CD4-positive, CD25-positive, alpha-beta regulatory T cell (primary cell): ENCODE data around the gene CD8A. TPM values are rescaled to one million over a fixed set of nuclear protein-coding genes. Genes with fewer than 3 reads are reported as not detected.
A peak's percentile ranks its signal among the peaks of the same experiment; 100 is the strongest.

Experiments used
- ATAC-seq, 2 donors: fragments of 150-1000 bp; cut with Tn5 transposase; one replicate each; pipeline ENCODE4 v1.10.0; 2021; ENCODE audit warnings: low read depth in 2 of 2, moderate number of reproducible peaks in 2 of 2, moderate library complexity in 1 of 2
- DNase-seq, 3 donors: peaks; one replicate each; pipeline versions ENCODE4 v3.0.0 to v3.0.0-alpha.2; 2012 to 2022; ENCODE audit warnings: mixed read lengths in 1 of 3
- H3K27ac ChIP-seq: one replicate; pipeline ENCODE4 v1.7.0; 2013; ENCODE audit warnings: mild to moderate bottlenecking, low read length; ENCODE audit not compliant: insufficient read depth, poor library complexity, severe bottlenecking
- H3K27me3 ChIP-seq: one replicate; pipeline ENCODE4 v1.7.0; 2013; ENCODE audit warnings: low read length; ENCODE audit not compliant: control insufficient read depth, insufficient read depth
- H3K36me3 ChIP-seq: one replicate; pipeline ENCODE4 v1.7.0; 2013; ENCODE audit warnings: mild to moderate bottlenecking, low read length, moderate library complexity; ENCODE audit not compliant: control insufficient read depth, insufficient read depth
- H3K4me1 ChIP-seq: 2 replicates; pipeline ENCODE4 v1.7.0; 2013; ENCODE audit warnings: mild to moderate bottlenecking, low read length; ENCODE audit not compliant: insufficient read depth, control insufficient read depth, poor library complexity, severe bottlenecking
- H3K4me3 ChIP-seq: one replicate; pipeline ENCODE4 v1.7.0; 2013; ENCODE audit warnings: low read depth, mild to moderate bottlenecking, low read length, moderate library complexity
- H3K9me3 ChIP-seq, 2 experiments: 1 replicate in 1 of 2; 2 replicates in 1 of 2; pipeline ENCODE4 v1.7.0; 2013; ENCODE audit warnings: low read length in 2 of 2, mild to moderate bottlenecking in 1 of 2, moderate library complexity in 1 of 2; ENCODE audit not compliant: control insufficient read depth in 2 of 2
- H3K27ac Mint-ChIP-seq, 3 donors: one replicate each; pipeline ENCODE4 v1.8.0; 2020 to 2022; ENCODE audit warnings: mild to moderate bottlenecking in 3 of 3, mixed read lengths in 3 of 3, moderate library complexity in 2 of 3
- H3K27me3 Mint-ChIP-seq: one replicate; pipeline ENCODE4 v1.8.0; 2022; ENCODE audit warnings: mild to moderate bottlenecking, mixed read lengths
- H3K36me3 Mint-ChIP-seq: one replicate; pipeline ENCODE4 v1.8.0; 2020; ENCODE audit warnings: mixed read lengths
- H3K4me1 Mint-ChIP-seq, 4 donors: one replicate each; pipeline ENCODE4 v1.8.0; 2020 to 2022; ENCODE audit warnings: mixed read lengths in 4 of 4, mild to moderate bottlenecking in 1 of 4
- H3K4me3 Mint-ChIP-seq, 4 donors: one replicate each; pipeline ENCODE4 v1.8.0; 2020 to 2022; ENCODE audit warnings: mild to moderate bottlenecking in 4 of 4, mixed read lengths in 4 of 4, moderate library complexity in 3 of 4
- H3K9me3 Mint-ChIP-seq, 7 donors: one replicate each; pipeline ENCODE4 v1.8.0; 2020 to 2022; ENCODE audit warnings: mixed read lengths in 7 of 7, mild to moderate bottlenecking in 3 of 7, moderate library complexity in 2 of 7
- polyA plus RNA-seq, 4 donors: library from polyadenylated mRNA; unstranded; fragments of 300-500 nt; fragmentation: Illumina TruSeq; gene quantifications; one replicate each; pipeline ENCODE4 v1.2.3, GENCODE V29; 2021
- total RNA-seq: library from RNA; stranded (reverse); gene quantifications from one replicate; pipeline ENCODE4 v1.2.3, GENCODE V29; 2022

The CD8A gene
- total and polyA plus RNA-seq, 5 donors from 2014 or later, result 0.24 to 1.8 (median 0.57) TPM; not detected in 1

DNA sequence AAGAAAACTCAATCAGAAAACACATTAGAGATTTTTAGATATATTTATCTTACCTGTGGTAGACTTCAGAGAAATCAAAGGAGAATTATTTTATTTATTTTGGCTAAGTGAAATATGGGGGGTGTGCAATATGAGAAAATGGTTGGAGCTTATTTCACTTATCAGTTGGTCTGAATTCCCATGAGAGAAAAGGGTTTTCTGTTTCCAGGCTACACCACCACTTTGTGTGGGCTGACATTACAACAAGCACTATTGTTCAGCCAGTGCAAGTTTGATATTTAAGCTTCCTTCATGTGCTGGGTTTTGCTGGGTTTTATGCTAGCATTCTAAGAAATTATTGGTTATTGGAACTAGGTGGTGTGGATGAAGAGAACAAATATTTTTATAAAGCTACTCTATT lies 37.1 kb downstream of the CD8A start:
- H3K27me3 ChIP-seq, result no peaks in the 10 kb centered on the region
- peak overlapping the region in 2 of 3 donors; percentile 29 to 32 for H3K27ac Mint-ChIP-seq

DNA sequence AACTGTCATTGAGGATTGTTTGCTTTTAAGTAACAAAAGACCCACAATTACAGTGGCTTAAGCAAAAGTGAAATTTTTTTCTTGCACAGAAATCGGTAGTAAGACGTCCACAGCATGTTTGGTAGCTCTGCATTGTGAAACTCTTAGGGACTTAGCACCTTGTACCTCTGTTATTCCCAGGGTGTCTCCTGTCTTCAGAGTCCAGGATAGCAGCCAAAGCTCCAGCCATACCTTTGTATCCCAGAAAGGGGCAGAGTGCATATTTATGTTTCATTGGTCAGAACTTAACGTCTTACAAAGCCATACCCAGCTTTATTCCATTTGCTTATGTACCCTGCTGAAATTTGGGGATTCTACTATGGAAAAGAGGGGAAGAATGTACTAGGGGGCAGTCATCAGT lies 37.8 kb downstream of the CD8A start:
- H3K36me3 ChIP-seq, result peaks cover 63% of the 10 kb centered on the region
- H3K36me3 Mint-ChIP-seq, result peaks cover 55% of the 10 kb centered on the region
- ATAC-seq (no peak), DNase-seq (no peak)
- no peaks in the 10 kb centered on the region for H3K27me3 Mint-ChIP-seq
- no peak overlapping the region for H3K27ac ChIP-seq
- peaks cover 0 to 8% (median 0%) of the 10 kb centered on the region in 7 donors for H3K9me3 Mint-ChIP-seq
- H3K9me3 ChIP-seq, result peaks cover 0 to 8% of the 10 kb centered on the region in 2 experiments
- H3K27me3 ChIP-seq, result no peaks in the 10 kb centered on the region
- H3K4me1 Mint-ChIP-seq, result peaks cover 17 to 28% (median 20%) of the 10 kb centered on the region in 4 donors
- no peaks in the 10 kb centered on the region for H3K4me1 ChIP-seq
- H3K4me3 Mint-ChIP-seq, result no peak overlapping the region
- no peak overlapping the region for H3K4me3 ChIP-seq
- peak overlapping the region in 1 of 3 donors; percentile 29 for H3K27ac Mint-ChIP-seq

More for the DNA sequence above, 37.1 kb downstream of the CD8A start:
- Histone ChIP-seq H3K9me3 (peaks cover 0 to 8% of the 10 kb centered on the region in 2 experiments), H3K27ac (no peak overlapping the region), H3K36me3 (peaks cover 63% of the 10 kb centered on the region), H3K4me1 (no peaks in the 10 kb centered on the region), H3K4me3 (no peak overlapping the region)
- Mint-ChIP-seq H3K36me3 (peaks cover 55% of the 10 kb centered on the region), H3K4me1 (peaks cover 18 to 35% (median 25%) of the 10 kb centered on the region in 4 donors), H3K4me3 (no peak overlapping the region), H3K9me3 (peaks cover 0 to 8% (median 0%) of the 10 kb centered on the region in 7 donors), H3K27me3 (no peaks in the 10 kb centered on the region)
- no peak for ATAC-seq
- DNase-seq, result no peak

DNA sequence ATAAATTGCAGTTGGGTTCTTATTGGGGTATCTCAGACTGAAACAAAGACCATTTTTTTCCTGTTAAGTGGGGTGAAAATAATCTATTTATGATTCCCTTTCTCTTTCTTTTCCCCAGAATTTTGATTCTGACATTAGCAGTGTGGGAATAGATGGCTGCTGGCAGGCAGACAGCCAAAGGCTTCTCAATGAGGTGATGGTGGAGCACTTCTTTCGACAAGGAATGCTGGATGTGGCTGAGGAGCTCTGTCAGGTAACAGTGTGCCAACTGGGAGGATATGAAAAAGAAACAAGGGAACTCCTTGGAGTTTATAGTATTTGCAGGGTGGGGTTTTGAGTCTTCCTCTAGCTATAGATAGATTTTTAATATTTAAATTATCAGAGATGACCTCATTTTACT lies 38.9 kb downstream of the CD8A start:
- Mint-ChIP-seq H3K4me3 (no peak overlapping the region), H3K4me1 (peaks cover 17 to 28% (median 20%) of the 10 kb centered on the region in 4 donors), H3K27me3 (no peaks in the 10 kb centered on the region), H3K27ac (no peak overlapping the region), H3K9me3 (peaks cover 0 to 8% (median 0%) of the 10 kb centered on the region in 7 donors), H3K36me3 (peaks cover 50% of the 10 kb centered on the region)
- Histone ChIP-seq H3K36me3 (peaks cover 66% of the 10 kb centered on the region), H3K27me3 (no peaks in the 10 kb centered on the region), H3K9me3 (peaks cover 0 to 8% of the 10 kb centered on the region in 2 experiments), H3K4me1 (no peaks in the 10 kb centered on the region), H3K4me3 (no peak overlapping the region), H3K27ac (no peak overlapping the region)
- ATAC-seq (no peak), DNase-seq (no peak)

GRCh38 chr2:86750240-86750839 lies 40.4 kb downstream of the CD8A start:
- Mint-ChIP-seq H3K27ac (no peak overlapping the region), H3K27me3 (no peaks in the 10 kb centered on the region), H3K4me3 (peak overlapping the region in 1 of 4 donors; percentile 43), H3K9me3 (peaks cover 0 to 8% (median 0%) of the 10 kb centered on the region in 7 donors), H3K36me3 (peaks cover 43% of the 10 kb centered on the region), H3K4me1 (peaks cover 23 to 39% (median 34%) of the 10 kb centered on the region in 4 donors)
- Histone ChIP-seq H3K36me3 (peaks cover 60% of the 10 kb centered on the region), H3K9me3 (peaks cover 0 to 8% of the 10 kb centered on the region in 2 experiments), H3K4me3 (no peak overlapping the region), H3K27ac (no peak overlapping the region), H3K4me1 (peaks cover 4% of the 10 kb centered on the region), H3K27me3 (no peaks in the 10 kb centered on the region)
- DNase-seq (no peak), ATAC-seq (no peak)

- H3K27ac ChIP-seq, result no peak overlapping the region
- Mint-ChIP-seq H3K9me3 (peaks cover 0 to 8% (median 0%) of the 10 kb centered on the region in 7 donors), H3K4me3 (no peak overlapping the region), H3K27me3 (no peaks in the 10 kb centered on the region), H3K27ac (no peak overlapping the region), H3K36me3 (peaks cover 36% of the 10 kb centered on the region), H3K4me1 (peaks cover 32 to 53% (median 43%) of the 10 kb centered on the region in 4 donors)
- H3K36me3 ChIP-seq, result peaks cover 55% of the 10 kb centered on the region
- peaks cover 4% of the 10 kb centered on the region for H3K4me1 ChIP-seq
- DNase-seq (peak in 1 of 3 donors; percentile 18), ATAC-seq (no peak)
- peaks cover 0 to 8% of the 10 kb centered on the region in 2 experiments for H3K9me3 ChIP-seq
- no peak overlapping the region for H3K4me3 ChIP-seq
- H3K27me3 ChIP-seq, result no peaks in the 10 kb centered on the region
Measured at GRCh38 chr2:86747711-86748639, 42.7 kb downstream of the CD8A start.

DNA sequence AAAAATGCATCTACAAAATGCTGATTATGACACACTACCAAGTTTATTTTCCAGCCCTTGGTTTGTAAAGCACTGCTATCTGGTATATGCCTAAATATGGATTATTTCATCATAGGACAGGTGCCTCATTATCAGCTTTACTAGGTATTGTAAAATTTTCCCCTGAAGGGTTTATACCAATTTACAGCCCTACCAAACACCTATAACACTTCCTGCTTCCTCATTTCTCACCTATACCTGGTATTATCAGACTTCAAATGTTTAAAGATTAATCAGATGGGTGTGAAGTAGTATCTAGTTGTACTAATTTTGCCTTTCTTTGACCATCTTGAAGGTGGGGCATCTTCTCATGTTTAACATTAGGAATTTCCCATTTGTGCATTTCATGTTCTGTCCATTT lies 43.8 kb downstream of the CD8A start:
- Mint-ChIP-seq H3K4me3 (peak overlapping the region in 1 of 4 donors; percentile 32), H3K27me3 (no peaks in the 10 kb centered on the region), H3K36me3 (peaks cover 28% of the 10 kb centered on the region), H3K27ac (peak overlapping the region in 2 of 3 donors; percentile 15 to 67), H3K9me3 (peaks cover 0 to 8% (median 0%) of the 10 kb centered on the region in 7 donors), H3K4me1 (peaks cover 35 to 60% (median 44%) of the 10 kb centered on the region in 4 donors)
- DNase-seq (no peak), ATAC-seq (no peak)
- Histone ChIP-seq H3K9me3 (peaks cover 0 to 8% of the 10 kb centered on the region in 2 experiments), H3K27me3 (no peaks in the 10 kb centered on the region), H3K27ac (no peak overlapping the region), H3K4me3 (no peak overlapping the region), H3K36me3 (peaks cover 44% of the 10 kb centered on the region), H3K4me1 (peaks cover 4% of the 10 kb centered on the region)

GRCh38 chr2:86744152-86744551 lies 46.6 kb downstream of the CD8A start:
- no peaks in the 10 kb centered on the region for H3K9me3 Mint-ChIP-seq
- Histone ChIP-seq H3K36me3 (peaks cover 22% of the 10 kb centered on the region), H3K9me3 (no peaks in the 10 kb centered on the region), H3K27ac (no peak overlapping the region), H3K4me1 (peaks cover 4% of the 10 kb centered on the region), H3K4me3 (no peak overlapping the region), H3K27me3 (no peaks in the 10 kb centered on the region)
- H3K27ac Mint-ChIP-seq, result no peak overlapping the region
- H3K4me1 Mint-ChIP-seq, result peaks cover 24 to 49% (median 33%) of the 10 kb centered on the region in 4 donors
- ATAC-seq (no peak), DNase-seq (no peak)
- peak overlapping the region in 1 of 4 donors; percentile 21 for H3K4me3 Mint-ChIP-seq
- no peaks in the 10 kb centered on the region for H3K27me3 Mint-ChIP-seq
- peaks cover 13% of the 10 kb centered on the region for H3K36me3 Mint-ChIP-seq
